Measurements from ENCODE around the gene ANXA6. TPM values are rescaled to one million over a fixed set of nuclear protein-coding genes. Genes with fewer than 3 reads are reported as not detected.

The ANXA6 gene
- total and polyA plus RNA-seq, 9 of the 15 experiments (the other 6 are each of a cell fraction or from before 2014, with no cell fraction given), result 0.70 to 13.2 (median 8.3) TPM

DNA sequence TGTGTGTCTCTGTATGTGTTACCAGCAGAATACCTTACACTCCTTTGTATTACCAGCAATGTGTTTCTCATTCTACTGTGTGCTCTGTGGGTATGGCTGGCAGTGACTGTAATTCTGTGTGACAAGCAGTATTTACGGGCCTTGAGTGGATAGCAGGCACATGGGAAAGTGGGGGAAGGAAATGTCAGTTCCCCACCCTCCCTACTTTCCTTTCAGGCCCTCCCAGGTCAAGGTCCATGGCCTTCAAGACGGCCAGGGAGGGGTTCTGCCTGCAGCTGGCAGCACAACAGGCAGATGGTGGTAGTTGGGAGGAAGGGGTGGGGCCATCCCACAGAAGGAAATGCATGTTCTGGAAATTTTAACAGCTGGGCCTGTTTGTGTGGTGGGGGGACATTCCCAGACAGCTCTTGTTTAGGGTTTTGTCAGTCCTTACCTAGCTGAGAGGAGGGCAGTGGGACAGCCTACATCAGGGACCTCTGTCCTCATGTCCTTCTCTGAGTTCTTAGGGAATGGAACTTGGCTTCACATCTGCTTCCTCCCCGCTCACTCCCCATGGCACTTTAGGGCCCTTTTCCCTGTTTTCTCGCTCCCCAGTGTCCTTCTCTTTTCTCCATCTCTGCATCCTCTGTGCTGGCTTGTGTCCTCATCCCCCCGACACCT lies 62.1 kb downstream of the ANXA6 start:
- Histone ChIP-seq H3K4me3 (no peak overlapping the region), H3K9me1 (ENCODE audit: control insufficient read depth, insufficient read depth, low read length) (no peaks in the 10 kb centered on the region), H3K4me2 (ENCODE audit: insufficient read depth, low read length) (no peak overlapping the region), H4K20me1 (replicated peaks; ENCODE audit: control insufficient read depth, insufficient read depth, low read length) (no peaks in the 10 kb centered on the region), H3K36me3 (ENCODE audit: control insufficient read depth, insufficient read depth, low read length) (no peaks in the 10 kb centered on the region), H3K27me3 (ENCODE audit: control insufficient read depth in 2 of 2, insufficient read depth in 2 of 2, low read length in 2 of 2) (no peaks in the 10 kb centered on the region; a peak in 1 of 5 replicates), H3K27ac (ENCODE audit: extremely low read depth, low read depth, low read length) (no peak overlapping the region; the same call in 2 of the 3 replicates), H3K79me2 (ENCODE audit: control insufficient read depth, insufficient read depth, low read length) (no peaks in the 10 kb centered on the region), H3K9me3 (replicated peaks; ENCODE audit: control insufficient read depth, insufficient read depth, low read depth, low read length) (no peaks in the 10 kb centered on the region), H3K9ac (ENCODE audit: insufficient read depth in 1 of 2, low read depth in 2 of 2, low read length in 2 of 2) (peak overlapping the region in 1 of 2 experiments; percentile 5; a peak in 1 of 4 replicates), H3K4me1 (replicated peaks in 1 of 2; ENCODE audit: control insufficient read depth in 2 of 2, insufficient read depth in 2 of 2, low read length in 2 of 2) (peaks cover 30 to 59% of the 10 kb centered on the region in 2 experiments), H2AFZ (ENCODE audit: low read depth, low read length) (peak overlapping the region; percentile 84)
- ChIA-PET POLR2A (interaction anchor here (0.9 to 1.5 kb wide), 2 partner anchors 8 to 14 kb away, joined by 4 to 6 read pairs; partner anchors contain the start of gene TNIP1), CTCF (ENCODE audit: low intra/inter-chr PET ratio) (interaction anchor here (1.5 kb wide), 1 partner anchor 20 kb away, joined by 3 read pairs; no protein-coding TSS in a partner anchor)
- BruUV-seq (replicated peaks), result no TSS peak
- in situ Hi-C loops (cut with MboI) (no loop called here), intact Hi-C loops (cut with micrococcal nuclease) (no loop called here)
- no peak for FAIRE-seq
- 50% methylated on average over 4 of the region's 5 CpGs for WGBS (ENCODE audit: insufficient coverage, low coverage, missing lambda C conversion rate)
- ATAC-seq, result no peak
- peak in 3 of 4 experiments; percentile 19 to 30 (median 30) for DNase-seq (ENCODE audit: extremely low read depth in 1 of 4, low spot score in 3 of 4)
- TF ChIP-seq, protein P1, sequence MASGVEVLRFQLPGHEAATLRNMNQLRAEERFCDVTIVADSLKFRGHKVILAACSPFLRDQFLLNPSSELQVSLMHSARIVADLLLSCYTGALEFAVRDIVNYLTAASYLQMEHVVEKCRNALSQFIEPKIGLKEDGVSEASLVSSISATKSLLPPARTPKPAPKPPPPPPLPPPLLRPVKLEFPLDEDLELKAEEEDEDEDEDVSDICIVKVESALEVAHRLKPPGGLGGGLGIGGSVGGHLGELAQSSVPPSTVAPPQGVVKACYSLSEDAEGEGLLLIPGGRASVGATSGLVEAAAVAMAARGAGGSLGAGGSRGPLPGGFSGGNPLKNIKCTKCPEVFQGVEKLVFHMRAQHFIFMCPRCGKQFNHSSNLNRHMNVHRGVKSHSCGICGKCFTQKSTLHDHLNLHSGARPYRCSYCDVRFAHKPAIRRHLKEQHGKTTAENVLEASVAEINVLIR (CRISPR knock-in tag; IDR thresholded peaks at IDR 0.05), result no peak
- TF ChIP-seq KLF6 (CRISPR knock-in tag; IDR thresholded peaks at IDR 0.05; ENCODE audit: borderline replicate concordance), result no peak
- no peak for TF ChIP-seq ZNF668 (CRISPR knock-in tag; IDR thresholded peaks at IDR 0.05)
- TF ChIP-seq, protein P2, sequence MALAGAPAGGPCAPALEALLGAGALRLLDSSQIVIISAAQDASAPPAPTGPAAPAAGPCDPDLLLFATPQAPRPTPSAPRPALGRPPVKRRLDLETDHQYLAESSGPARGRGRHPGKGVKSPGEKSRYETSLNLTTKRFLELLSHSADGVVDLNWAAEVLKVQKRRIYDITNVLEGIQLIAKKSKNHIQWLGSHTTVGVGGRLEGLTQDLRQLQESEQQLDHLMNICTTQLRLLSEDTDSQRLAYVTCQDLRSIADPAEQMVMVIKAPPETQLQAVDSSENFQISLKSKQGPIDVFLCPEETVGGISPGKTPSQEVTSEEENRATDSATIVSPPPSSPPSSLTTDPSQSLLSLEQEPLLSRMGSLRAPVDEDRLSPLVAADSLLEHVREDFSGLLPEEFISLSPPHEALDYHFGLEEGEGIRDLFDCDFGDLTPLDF (CRISPR knock-in tag; IDR thresholded peaks at IDR 0.05), result no peak
- TF ChIP-seq, protein P3, sequence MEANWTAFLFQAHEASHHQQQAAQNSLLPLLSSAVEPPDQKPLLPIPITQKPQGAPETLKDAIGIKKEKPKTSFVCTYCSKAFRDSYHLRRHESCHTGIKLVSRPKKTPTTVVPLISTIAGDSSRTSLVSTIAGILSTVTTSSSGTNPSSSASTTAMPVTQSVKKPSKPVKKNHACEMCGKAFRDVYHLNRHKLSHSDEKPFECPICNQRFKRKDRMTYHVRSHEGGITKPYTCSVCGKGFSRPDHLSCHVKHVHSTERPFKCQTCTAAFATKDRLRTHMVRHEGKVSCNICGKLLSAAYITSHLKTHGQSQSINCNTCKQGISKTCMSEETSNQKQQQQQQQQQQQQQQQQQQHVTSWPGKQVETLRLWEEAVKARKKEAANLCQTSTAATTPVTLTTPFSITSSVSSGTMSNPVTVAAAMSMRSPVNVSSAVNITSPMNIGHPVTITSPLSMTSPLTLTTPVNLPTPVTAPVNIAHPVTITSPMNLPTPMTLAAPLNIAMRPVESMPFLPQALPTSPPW (CRISPR knock-in tag; IDR thresholded peaks at IDR 0.05), result 0 out of 2 replicates have a peak, but pooled peaks have one; percentile 29
- TF ChIP-seq, protein P4, sequence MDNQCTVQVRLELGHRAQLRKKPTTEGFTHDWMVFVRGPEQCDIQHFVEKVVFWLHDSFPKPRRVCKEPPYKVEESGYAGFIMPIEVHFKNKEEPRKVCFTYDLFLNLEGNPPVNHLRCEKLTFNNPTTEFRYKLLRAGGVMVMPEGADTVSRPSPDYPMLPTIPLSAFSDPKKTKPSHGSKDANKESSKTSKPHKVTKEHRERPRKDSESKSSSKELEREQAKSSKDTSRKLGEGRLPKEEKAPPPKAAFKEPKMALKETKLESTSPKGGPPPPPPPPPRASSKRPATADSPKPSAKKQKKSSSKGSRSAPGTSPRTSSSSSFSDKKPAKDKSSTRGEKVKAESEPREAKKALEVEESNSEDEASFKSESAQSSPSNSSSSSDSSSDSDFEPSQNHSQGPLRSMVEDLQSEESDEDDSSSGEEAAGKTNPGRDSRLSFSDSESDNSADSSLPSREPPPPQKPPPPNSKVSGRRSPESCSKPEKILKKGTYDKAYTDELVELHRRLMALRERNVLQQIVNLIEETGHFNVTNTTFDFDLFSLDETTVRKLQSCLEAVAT (IDR thresholded peaks at IDR 0.05), result no peak
- no peak for TF ChIP-seq HCFC1 (IDR thresholded peaks at IDR 0.05; ENCODE audit: low read depth, low read length)
- TF ChIP-seq ZFPM2 (CRISPR knock-in tag; IDR thresholded peaks at IDR 0.05), result no peak
- TF ChIP-seq SREBF2 (CRISPR knock-in tag; IDR thresholded peaks at IDR 0.05), result no peak
- TF ChIP-seq NFRKB (IDR thresholded peaks at IDR 0.05; ENCODE audit: low read depth), result no peak
- TF ChIP-seq, protein P5, sequence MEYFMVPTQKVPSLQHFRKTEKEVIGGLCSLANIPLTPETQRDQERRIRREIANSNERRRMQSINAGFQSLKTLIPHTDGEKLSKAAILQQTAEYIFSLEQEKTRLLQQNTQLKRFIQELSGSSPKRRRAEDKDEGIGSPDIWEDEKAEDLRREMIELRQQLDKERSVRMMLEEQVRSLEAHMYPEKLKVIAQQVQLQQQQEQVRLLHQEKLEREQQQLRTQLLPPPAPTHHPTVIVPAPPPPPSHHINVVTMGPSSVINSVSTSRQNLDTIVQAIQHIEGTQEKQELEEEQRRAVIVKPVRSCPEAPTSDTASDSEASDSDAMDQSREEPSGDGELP (CRISPR knock-in tag; IDR thresholded peaks at IDR 0.05; ENCODE audit: borderline replicate concordance), result 0 out of 2 replicates have a peak, but pooled peaks have one; percentile 13
- TF ChIP-seq, protein P6, sequence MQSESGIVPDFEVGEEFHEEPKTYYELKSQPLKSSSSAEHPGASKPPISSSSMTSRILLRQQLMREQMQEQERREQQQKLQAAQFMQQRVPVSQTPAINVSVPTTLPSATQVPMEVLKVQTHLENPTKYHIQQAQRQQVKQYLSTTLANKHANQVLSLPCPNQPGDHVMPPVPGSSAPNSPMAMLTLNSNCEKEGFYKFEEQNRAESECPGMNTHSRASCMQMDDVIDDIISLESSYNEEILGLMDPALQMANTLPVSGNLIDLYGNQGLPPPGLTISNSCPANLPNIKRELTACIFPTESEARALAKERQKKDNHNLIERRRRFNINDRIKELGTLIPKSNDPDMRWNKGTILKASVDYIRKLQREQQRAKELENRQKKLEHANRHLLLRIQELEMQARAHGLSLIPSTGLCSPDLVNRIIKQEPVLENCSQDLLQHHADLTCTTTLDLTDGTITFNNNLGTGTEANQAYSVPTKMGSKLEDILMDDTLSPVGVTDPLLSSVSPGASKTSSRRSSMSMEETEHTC (IDR thresholded peaks at IDR 0.05), result no peak
- TF ChIP-seq ZNF584 (CRISPR knock-in tag; IDR thresholded peaks at IDR 0.05; ENCODE audit: low read depth), result 0 out of 2 replicates have a peak, but pooled peaks have one; percentile 30
